ENCODE results near the gene SNX11.

- TF ChIP-seq CTCF (conservative IDR thresholded peaks at IDR 0.05 in 1 of 2, IDR thresholded peaks at IDR 0.05 in 1 of 2; ENCODE audit: low read depth in 1 of 2, low read length in 2 of 2): no peak
- no peak for TF ChIP-seq EZH2 (IDR thresholded peaks at IDR 0.05; ENCODE audit: low read length, missing control alignments)
Observed at GRCh38 chr17:48110761-48111160, 3.2 kb downstream of the SNX11 start.
